Transverse colon (tissue), 4 donors: ENCODE results near the gene KRT40. TPM values are rescaled to one million over a fixed set of nuclear protein-coding genes. Genes with fewer than 3 reads are reported as not detected.

Source experiments
- DNase-seq: peaks from one replicate; pipeline ENCODE4 v3.0.0-alpha.2; 2019
- H3K27ac ChIP-seq, 4 donors: fragments of 200-600 bp; sonication (generic); 2 replicates each; pipeline ENCODE4 v1.5.1; 2016 to 2018; ENCODE audit warnings: inconsistent platforms in 4 of 4
- H3K27me3 ChIP-seq: fragments of 200-600 bp; sonication (generic); 2 replicates; pipeline ENCODE4 v1.5.1; 2017; ENCODE audit warnings: inconsistent platforms
- H3K36me3 ChIP-seq, 4 donors: fragments of 200-600 bp; sonication (generic); 2 replicates each; pipeline ENCODE4 v1.5.1; 2017 to 2019; ENCODE audit warnings: inconsistent platforms in 4 of 4
- H3K4me1 ChIP-seq, 4 donors: fragments of 200-600 bp; sonication (generic); 2 replicates each; pipeline ENCODE4 v1.5.1; 2017 to 2020; ENCODE audit warnings: inconsistent platforms in 4 of 4
- H3K4me3 ChIP-seq, 4 donors: fragments of 200-600 bp; sonication (generic); 1 replicate in 1 of 4; 2 replicates in 3 of 4; pipeline versions ENCODE4 v1.5.1 to v1.6.1; 2017 to 2019; ENCODE audit warnings: inconsistent platforms in 4 of 4
- H3K9me3 ChIP-seq, 2 donors: fragments of 200-600 bp; sonication (generic); 2 replicates each; pipeline ENCODE4 v1.5.1; 2017 to 2019; ENCODE audit warnings: inconsistent platforms in 2 of 2
- EP300 ChIP-seq: sonication (generic); formaldehyde crosslinking; IDR thresholded peaks from one replicate; pipeline ENCODE4 v1.6.1; 2017; ENCODE audit warnings: antibody characterized with exemption, low read depth
- POLR2A ChIP-seq: fragments of 450-650 bp; IDR thresholded peaks from one replicate; pipeline ENCODE4 v1.6.1; 2016; ENCODE audit warnings: antibody characterized with exemption, mild to moderate bottlenecking, moderate library complexity
- POLR2AphosphoS5 ChIP-seq, 3 donors: sonication (generic); formaldehyde crosslinking; IDR thresholded peaks; one replicate each; pipeline ENCODE4 v1.6.1; 2016; ENCODE audit warnings: antibody characterized with exemption in 3 of 3
- WGBS, 2 donors: methylation state at CpG; one replicate each; pipeline ENCODE4 v1.1.5; 2018; ENCODE audit warnings: low coverage in 1 of 2; 5-methylcytosine and 5-hydroxymethylcytosine counted together
- in situ Hi-C, 4 donors: fragments of 200-750 bp; cut with MboI; loops; one replicate each; pipeline versions ENCODE4 v1.15.0 to v1.15.1; 2017; ENCODE audit warnings: low sequenced_read_pairs in 3 of 4, low pct_ligation_motif_present in 1 of 4, low pct_unique_long_range_greater_than_20kb in 1 of 4
- intact Hi-C: fragments of 100-400 bp; cut with DNase I; formaldehyde crosslinking; loops from one replicate; pipeline ENCODE4 v1.15.1; 2023; ENCODE audit warnings: low total_unique reads
- total RNA-seq, 4 donors: library from RNA; depleted of rRNA; stranded (reverse); fragments of >200 nt; gene quantifications; one replicate each; pipeline ENCODE4 v1.1.0, GENCODE V29; 2016
- TF ChIP-seq, protein P1 (sequence below), 5 experiments: fragments of 200-600 bp in 3 of 5; fragments of 450-650 bp in 2 of 5; sonication (generic) in 3 of 5; IDR thresholded peaks; 1 replicate in 2 of 5; 2 replicates in 3 of 5; pipeline ENCODE4 v1.5.1; 2016 to 2017; ENCODE audit warnings: antibody characterized with exemption in 5 of 5, inconsistent platforms in 3 of 5, mild to moderate bottlenecking in 2 of 5, moderate library complexity in 1 of 5

The KRT40 gene
- total RNA-seq: under 1 TPM in 1 of 4 donors, not detected in 3; 0.48 TPM

DNA sequence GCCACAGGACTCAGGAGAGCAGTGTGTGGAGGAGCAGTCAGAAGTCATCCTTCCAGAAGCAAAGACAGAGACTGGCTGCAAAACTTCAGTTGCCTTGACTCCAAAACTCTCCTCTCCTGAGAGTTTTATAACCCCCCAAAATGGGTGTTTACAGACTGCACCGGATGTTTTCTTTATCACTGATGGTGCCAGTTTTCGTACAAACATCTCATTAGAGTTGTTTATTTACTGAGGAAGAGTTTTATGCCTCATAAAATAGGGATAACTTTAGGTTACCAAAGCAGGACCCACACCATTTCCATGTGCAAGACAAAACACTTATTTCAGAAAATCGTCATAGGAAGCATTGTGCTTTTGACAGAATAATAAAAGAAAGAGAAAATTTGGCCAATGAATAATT, at the start of gene KRT40:
Gene KRT40, minus strand, starts transcription at position 101 of the 400 bp plus-strand sequence. Its CDS starts 53 bp downstream, at position 48.
- H3K27ac ChIP-seq: no peak within 1 kb of the TSS
- DNase-seq: no peak
- no peaks in the 10 kb centered on the region for H3K9me3 ChIP-seq
- WGBS, 2 donors: 38% methylated on average over 3 of the region's 3 CpGs
- no peak for TF ChIP-seq POLR2AphosphoS5 (IDR thresholded peaks at IDR 0.05)
- TF ChIP-seq, protein P1, sequence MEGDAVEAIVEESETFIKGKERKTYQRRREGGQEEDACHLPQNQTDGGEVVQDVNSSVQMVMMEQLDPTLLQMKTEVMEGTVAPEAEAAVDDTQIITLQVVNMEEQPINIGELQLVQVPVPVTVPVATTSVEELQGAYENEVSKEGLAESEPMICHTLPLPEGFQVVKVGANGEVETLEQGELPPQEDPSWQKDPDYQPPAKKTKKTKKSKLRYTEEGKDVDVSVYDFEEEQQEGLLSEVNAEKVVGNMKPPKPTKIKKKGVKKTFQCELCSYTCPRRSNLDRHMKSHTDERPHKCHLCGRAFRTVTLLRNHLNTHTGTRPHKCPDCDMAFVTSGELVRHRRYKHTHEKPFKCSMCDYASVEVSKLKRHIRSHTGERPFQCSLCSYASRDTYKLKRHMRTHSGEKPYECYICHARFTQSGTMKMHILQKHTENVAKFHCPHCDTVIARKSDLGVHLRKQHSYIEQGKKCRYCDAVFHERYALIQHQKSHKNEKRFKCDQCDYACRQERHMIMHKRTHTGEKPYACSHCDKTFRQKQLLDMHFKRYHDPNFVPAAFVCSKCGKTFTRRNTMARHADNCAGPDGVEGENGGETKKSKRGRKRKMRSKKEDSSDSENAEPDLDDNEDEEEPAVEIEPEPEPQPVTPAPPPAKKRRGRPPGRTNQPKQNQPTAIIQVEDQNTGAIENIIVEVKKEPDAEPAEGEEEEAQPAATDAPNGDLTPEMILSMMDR (IDR thresholded peaks at IDR 0.05): no peak
- TF ChIP-seq POLR2A: no peak
- TF ChIP-seq EP300: no peak
- no peaks in the 10 kb centered on the region for H3K4me1 ChIP-seq
- no peak within 1 kb of the TSS for H3K4me3 ChIP-seq
- H3K27me3 ChIP-seq: no peaks in the 10 kb centered on the region
- in situ Hi-C loops (no loop called here), intact Hi-C loops (no loop called here)
- H3K36me3 ChIP-seq: no peaks in the 10 kb centered on the region

DNA sequence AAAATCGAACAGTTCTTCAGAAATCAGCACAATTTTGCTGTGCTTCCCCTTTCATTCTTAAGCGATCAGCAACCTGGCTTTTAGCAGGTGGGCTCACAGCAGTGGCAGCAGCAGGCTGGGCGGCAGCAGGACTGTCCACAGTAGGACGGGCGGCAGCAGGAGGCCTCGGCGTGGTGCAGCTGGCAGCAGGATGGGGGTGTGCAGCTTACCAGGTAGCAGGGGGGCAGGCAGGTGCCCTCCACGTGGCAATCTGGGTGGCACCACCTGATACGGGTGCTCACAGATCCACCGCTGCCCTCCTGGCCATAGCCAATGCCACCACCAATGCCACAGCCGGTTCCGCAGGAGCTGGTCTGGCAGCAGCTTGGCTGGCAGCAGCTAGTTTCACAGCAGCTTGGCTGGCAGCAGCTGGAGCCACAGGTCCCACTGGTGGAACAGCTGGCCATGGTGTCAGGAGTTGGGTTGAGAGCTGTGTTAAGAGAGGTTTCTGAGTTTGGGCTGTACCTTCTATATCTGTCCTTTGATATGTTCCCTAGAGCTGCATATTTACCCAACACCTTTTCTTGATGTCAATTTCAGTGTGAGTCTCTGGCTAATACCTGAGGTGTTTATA, 45.6 kb upstream of the KRT40 start, which contains the start of gene KRTAP1-4:
Gene KRTAP1-4, minus strand, starts transcription at position 563 of the 613 bp plus-strand sequence. Its CDS starts 117 bp downstream, at position 446.
- H3K4me3 ChIP-seq: no peak within 1 kb of the TSS
- no peak within 1 kb of the TSS for H3K27ac ChIP-seq
- 77 to 100% methylated on average over 1 to 7 of the region's 12 CpGs for WGBS, 2 donors
- in situ Hi-C loops: no loop called here
- H3K36me3 ChIP-seq: no peaks in the 10 kb centered on the region
- intact Hi-C loops: no loop called here
- DNase-seq: no peak
- no peaks in the 10 kb centered on the region for H3K4me1 ChIP-seq
- H3K9me3 ChIP-seq: no peaks in the 10 kb centered on the region
- peaks cover 3% of the 10 kb centered on the region for H3K27me3 ChIP-seq
- TF ChIP-seq EP300 (no peak), POLR2AphosphoS5 (IDR thresholded peaks at IDR 0.05) (no peak), POLR2A (no peak)
- TF ChIP-seq, protein P1 (IDR thresholded peaks at IDR 0.05): no peak

DNA sequence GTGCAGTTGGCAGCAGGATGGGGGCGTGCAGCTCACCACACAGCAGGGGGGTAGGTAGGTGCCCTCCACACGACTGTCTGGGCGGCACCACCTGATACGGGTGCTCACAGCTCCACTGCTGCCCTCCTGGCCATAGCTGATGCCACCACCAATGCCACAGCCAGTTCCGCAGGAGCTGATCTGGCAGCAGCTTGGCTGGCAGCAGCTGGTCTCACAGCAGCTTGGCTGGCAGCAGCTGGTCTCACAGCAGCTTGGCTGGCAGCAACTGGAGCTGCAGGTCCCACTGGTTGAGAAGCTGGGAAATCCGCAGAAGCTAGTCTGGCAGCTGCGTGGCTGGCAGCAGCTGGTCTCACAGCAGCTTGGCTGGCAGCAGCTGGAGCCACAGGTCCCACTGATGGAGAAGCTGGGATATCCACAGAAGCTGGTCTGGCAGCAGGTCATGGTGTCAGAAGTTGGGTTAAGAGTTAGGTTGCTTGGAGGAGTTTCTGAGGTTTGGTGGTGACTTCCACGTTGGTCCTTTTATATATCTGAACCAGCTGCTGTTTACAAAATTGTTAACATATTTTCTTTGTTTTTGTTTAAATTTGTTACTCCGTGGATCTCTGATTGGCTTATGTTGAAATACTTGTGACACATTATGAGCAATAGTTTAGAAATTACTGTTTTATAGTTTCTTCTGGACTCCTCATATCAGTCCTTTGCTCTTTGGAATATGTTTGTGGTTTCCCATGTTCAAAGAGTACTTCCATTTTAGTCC, 42.8 kb upstream of the KRT40 start, which contains the start of gene KRTAP1-5:
Gene KRTAP1-5, minus strand, starts transcription at position 494 of the 757 bp plus-strand sequence. Its CDS starts 53 bp downstream, at position 441.
- intact Hi-C loops (no loop called here), in situ Hi-C loops (no loop called here)
- 46 to 76% methylated on average over 2 to 8 of the region's 9 CpGs for WGBS, 2 donors
- H3K27ac ChIP-seq: no peak within 1 kb of the TSS
- peaks cover 3% of the 10 kb centered on the region for H3K27me3 ChIP-seq
- H3K4me3 ChIP-seq: no peak within 1 kb of the TSS
- no peak for DNase-seq
- no peak for TF ChIP-seq EP300
- TF ChIP-seq, protein P1 (IDR thresholded peaks at IDR 0.05): no peak
- no peak for TF ChIP-seq POLR2A
- no peak for TF ChIP-seq POLR2AphosphoS5 (IDR thresholded peaks at IDR 0.05)
- H3K36me3 ChIP-seq: no peaks in the 10 kb centered on the region
- no peaks in the 10 kb centered on the region for H3K4me1 ChIP-seq
- H3K9me3 ChIP-seq: no peaks in the 10 kb centered on the region

DNA sequence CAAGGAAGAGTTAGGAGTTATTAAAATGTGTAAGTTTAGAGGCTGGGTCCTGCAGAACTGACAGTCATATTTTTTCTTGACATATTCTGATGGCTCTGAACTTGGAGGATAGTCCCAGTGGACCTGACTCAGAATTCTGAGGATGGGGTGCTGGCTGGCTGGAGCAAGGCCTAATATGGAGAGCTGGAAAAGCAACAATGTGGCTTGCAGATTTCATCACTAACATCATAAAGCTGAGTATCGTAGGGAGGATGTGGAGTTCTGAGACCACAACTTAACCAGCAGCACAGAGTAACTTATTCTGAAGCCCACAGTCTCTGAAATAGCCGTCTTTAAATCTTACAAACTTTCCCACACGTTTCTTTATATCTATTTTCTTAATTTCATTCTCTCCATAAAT, 40.6 kb upstream of the KRT40 start:
- no peaks in the 10 kb centered on the region for H3K4me1 ChIP-seq
- intact Hi-C loops (no loop called here), in situ Hi-C loops (no loop called here)
- no peaks in the 10 kb centered on the region for H3K27me3 ChIP-seq
- H3K27ac ChIP-seq: no peak overlapping the region
- TF ChIP-seq, protein P1 (IDR thresholded peaks at IDR 0.05): no peak
- TF ChIP-seq EP300 (no peak), POLR2A (no peak), POLR2AphosphoS5 (IDR thresholded peaks at IDR 0.05) (no peak)
- no peak for DNase-seq
- WGBS, 2 donors: 73 to 81% methylated on average over 3 of the region's 3 CpGs
- no peaks in the 10 kb centered on the region for H3K36me3 ChIP-seq
- no peak overlapping the region for H3K4me3 ChIP-seq
- no peaks in the 10 kb centered on the region for H3K9me3 ChIP-seq
